Measurements from ENCODE around the gene MGRN1. TPM values are rescaled to one million over a fixed set of nuclear protein-coding genes. Genes with fewer than 3 reads are reported as not detected.
A peak's percentile ranks its signal among the peaks of the same experiment; 100 is the strongest.

MGRN1 gene
- total and polyA plus RNA-seq, 9 donors, result 21.5 to 94.2 (median 61.1) TPM

DNA sequence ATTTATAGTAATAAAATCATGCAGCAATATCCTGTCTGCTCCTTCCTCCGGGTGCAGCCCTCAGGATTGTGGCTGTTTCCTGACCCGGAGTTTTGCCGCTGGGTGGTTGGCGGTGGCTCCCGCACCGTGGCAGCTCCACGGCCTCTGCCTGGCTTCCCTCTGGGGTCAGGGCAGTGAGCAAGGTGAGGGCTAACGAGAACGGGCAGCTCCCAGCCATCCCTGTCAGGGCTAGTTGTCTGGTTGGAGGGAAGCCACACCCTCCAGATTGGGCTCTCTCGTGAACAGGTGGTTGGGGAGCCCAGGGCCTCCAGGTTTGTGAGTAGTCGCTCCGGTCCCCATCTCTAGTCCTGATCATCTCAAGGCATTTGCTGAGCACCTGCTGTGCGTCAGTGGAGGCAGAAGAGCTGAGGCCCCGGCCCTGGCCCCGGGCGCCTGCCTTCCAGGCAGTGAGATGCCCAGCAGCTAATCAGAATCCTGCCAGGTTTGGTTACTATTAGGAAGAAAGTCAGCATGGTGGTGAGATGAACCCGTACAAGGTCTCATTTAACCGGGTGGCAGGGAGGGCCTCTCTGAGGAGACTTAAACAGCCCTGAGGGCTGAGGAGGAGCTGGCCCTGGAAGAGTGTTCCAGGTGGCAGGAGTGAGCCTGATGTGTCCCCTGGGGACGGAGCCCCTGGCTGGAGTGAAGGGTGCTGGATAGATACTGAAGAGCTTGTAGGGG is 66.5 kb downstream of the MGRN1 start:
- DNase-seq, result peak in 1 of 5 donors; percentile 24
- H3K9me3 ChIP-seq, result no peaks in the 10 kb centered on the region
- no peak overlapping the region for H3K4me3 ChIP-seq
- H3K4me1 ChIP-seq (ENCODE audit: insufficient read depth), result peaks cover 5% of the 10 kb centered on the region
- TF ChIP-seq EP300 (IDR thresholded peaks at IDR 0.05) (no peak), POLR2A (IDR thresholded peaks at IDR 0.05) (no peak)
- intact Hi-C loops (cut with DNase I), result loop anchor here in 1 of 4 donors (5.0 kb wide), 1 partner anchor 41 kb away; the partner anchor contains the start of genes ANKS3 and DNAAF8
- H3K27me3 ChIP-seq, result no peaks in the 10 kb centered on the region
- 66 to 76% (median 70%) methylated on average over 18 to 19 of the region's 19 CpGs for WGBS, 3 donors
- H3K36me3 ChIP-seq, result no peaks in the 10 kb centered on the region
- no peak overlapping the region for H3K27ac ChIP-seq

DNA sequence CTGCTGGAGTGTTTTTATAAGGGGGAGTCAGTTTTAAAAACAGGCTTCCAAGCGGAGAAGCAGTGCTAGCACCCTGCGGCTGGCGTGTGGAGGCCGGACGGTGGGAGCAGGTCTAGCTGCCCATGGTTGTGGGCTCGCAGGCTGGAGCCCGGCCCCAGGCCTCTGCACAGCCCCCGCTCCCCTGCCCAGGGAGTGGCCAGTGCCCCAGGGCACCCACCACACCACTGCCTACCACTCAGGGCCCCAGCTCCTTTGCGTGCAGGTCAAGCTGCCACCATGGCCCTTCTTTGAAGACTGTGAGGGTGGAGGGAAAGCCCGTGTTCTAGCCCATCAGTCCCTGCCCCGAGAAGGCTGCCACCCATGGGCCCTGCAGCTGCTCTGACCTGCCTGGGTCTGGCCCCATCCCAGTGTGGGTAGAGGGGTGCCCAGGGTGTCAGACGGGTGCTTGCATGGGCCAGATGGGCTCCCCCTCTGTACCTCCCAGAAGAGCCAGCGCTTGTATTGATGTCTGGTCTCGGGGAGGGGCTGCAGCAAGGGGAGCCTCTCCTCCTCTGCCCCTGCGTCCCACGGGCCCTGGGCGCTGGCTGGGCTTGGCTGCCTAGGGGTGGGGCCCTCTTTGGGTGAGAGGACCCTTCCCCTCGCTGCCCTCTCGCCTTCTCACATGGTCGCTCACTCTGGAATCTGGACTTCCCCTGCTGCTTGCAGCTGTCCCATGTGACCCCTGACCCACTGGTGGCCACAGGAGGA is 67.2 kb downstream of the MGRN1 start:
- 64 to 80% (median 68%) methylated on average over 20 of the region's 20 CpGs for WGBS, 3 donors
- no peak overlapping the region for H3K27ac ChIP-seq
- TF ChIP-seq POLR2A (IDR thresholded peaks at IDR 0.05), result no peak
- TF ChIP-seq, protein P1, sequence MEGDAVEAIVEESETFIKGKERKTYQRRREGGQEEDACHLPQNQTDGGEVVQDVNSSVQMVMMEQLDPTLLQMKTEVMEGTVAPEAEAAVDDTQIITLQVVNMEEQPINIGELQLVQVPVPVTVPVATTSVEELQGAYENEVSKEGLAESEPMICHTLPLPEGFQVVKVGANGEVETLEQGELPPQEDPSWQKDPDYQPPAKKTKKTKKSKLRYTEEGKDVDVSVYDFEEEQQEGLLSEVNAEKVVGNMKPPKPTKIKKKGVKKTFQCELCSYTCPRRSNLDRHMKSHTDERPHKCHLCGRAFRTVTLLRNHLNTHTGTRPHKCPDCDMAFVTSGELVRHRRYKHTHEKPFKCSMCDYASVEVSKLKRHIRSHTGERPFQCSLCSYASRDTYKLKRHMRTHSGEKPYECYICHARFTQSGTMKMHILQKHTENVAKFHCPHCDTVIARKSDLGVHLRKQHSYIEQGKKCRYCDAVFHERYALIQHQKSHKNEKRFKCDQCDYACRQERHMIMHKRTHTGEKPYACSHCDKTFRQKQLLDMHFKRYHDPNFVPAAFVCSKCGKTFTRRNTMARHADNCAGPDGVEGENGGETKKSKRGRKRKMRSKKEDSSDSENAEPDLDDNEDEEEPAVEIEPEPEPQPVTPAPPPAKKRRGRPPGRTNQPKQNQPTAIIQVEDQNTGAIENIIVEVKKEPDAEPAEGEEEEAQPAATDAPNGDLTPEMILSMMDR (IDR thresholded peaks at IDR 0.05), result no peak
- TF ChIP-seq EP300 (IDR thresholded peaks at IDR 0.05), result no peak
- H3K9me3 ChIP-seq, result no peaks in the 10 kb centered on the region
- H3K4me1 ChIP-seq (ENCODE audit: insufficient read depth), result peaks cover 5% of the 10 kb centered on the region
- H3K4me3 ChIP-seq, result no peak overlapping the region
- H3K27me3 ChIP-seq, result no peaks in the 10 kb centered on the region
- peak in 3 of 5 donors; percentile 28 to 47 (median 39) for DNase-seq
- H3K36me3 ChIP-seq, result no peaks in the 10 kb centered on the region
- intact Hi-C loops (cut with DNase I), result loop anchor here in 1 of 4 donors (5.0 kb wide), 1 partner anchor 40 kb away; the partner anchor contains the start of genes ANKS3 and DNAAF8

DNA sequence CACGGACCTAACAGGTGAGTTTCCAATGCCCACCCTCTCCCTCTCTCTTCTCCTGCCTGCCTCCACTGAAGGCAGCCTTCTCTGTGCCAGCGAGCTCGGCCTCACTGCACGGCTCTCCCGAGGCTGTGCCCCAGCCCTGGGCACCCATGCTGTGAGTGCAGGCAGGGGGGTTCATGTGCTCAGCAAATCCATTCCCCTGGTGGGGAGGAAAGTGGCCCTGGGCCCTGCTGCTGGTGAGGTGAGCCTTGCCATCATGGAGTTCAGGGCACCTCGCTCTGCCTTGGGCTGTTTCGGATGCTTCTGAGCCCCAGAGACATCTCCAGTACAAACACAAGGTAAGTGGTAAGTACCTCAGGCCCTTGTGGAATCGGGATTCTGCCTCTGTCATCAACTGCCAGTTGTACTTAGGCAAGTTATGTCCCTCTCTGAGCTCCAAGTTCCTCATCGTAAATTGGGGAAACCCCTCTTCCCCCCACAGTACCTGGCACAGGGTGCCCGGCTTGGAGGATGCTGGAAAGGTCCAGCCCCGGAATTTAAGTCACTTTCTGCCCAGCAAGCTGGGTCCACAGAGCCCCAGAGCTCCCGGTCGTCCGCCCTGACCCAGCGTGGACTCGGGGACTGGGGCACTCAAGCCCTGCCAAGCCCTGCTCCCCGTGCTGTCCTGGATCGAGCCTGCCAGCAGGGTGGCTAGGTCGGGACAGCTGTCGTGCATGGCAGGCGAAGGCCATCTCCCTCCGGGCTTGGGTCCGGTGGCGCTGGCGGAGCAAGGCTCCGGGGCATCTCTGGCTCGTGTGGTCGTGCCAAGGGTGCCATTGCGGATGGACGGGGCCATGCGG is 68.1 kb downstream of the MGRN1 start:
- DNase-seq, result no peak
- peak overlapping the region in 1 of 2 donors; percentile 26 for H3K27ac ChIP-seq
- H3K27me3 ChIP-seq, result no peaks in the 10 kb centered on the region
- intact Hi-C loops (cut with DNase I), result loop anchor here in 1 of 4 donors (5.0 kb wide), 1 partner anchor 40 kb away; the partner anchor contains the start of genes ANKS3 and DNAAF8
- H3K36me3 ChIP-seq, result no peaks in the 10 kb centered on the region
- H3K9me3 ChIP-seq, result no peaks in the 10 kb centered on the region
- H3K4me3 ChIP-seq, result peak overlapping the region; percentile 51
- peaks cover 5% of the 10 kb centered on the region for H3K4me1 ChIP-seq (ENCODE audit: insufficient read depth)
- WGBS, 3 donors, result 15 to 23% (median 21%) methylated on average over 19 to 31 of the region's 31 CpGs
- TF ChIP-seq EP300 (IDR thresholded peaks at IDR 0.05) (no peak), POLR2A (IDR thresholded peaks at IDR 0.05) (no peak)
- TF ChIP-seq, protein P1 (IDR thresholded peaks at IDR 0.05), result no peak

DNA sequence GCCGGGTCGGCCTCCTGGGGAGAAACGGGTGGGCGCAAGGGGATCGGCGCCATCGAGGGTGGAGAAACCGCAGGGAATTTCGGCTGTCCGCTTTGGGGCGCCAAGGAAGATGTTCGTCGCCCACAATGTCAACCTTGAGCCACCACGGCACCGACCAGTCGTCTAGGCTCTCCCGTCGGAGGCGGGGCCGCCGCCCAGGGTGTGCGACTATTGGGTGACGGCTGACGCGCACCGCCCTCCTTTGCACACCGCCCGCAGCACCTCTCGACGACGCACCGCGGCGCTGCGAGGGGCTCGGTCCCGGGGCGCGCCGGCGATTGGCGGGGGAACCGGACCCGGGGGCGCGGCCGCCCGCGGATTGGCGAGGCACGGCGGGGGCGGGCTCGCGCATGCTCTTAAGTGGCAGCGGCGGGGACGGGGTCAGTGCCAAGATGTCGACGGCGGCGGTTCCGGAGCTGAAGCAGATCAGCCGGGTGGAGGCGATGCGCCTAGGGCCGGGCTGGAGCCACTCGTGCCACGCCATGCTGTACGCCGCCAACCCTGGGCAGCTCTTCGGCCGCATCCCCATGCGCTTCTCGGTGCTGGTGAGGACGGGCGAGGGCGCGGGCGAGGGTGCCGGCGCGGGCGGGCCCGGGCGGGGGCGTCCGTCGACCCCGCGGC is 68.8 kb downstream of the MGRN1 start, which contains the start of gene NUDT16L1:
Gene NUDT16L1 (plus strand): TSS at position 267 of the 660 bp plus-strand sequence. CDS start 165 bp downstream, at position 432.
- no peaks in the 10 kb centered on the region for H3K27me3 ChIP-seq
- peak within 1 kb of the TSS; percentile 40 to 60 for H3K27ac ChIP-seq
- H3K4me3 ChIP-seq, result peak within 1 kb of the TSS; percentile 51
- H3K36me3 ChIP-seq, result no peaks in the 10 kb centered on the region
- TF ChIP-seq POLR2A (IDR thresholded peaks at IDR 0.05), result peak; percentile 37
- TF ChIP-seq, protein P1 (IDR thresholded peaks at IDR 0.05), result peak in 2 of 3 donors; percentile 54 to 66
- TF ChIP-seq EP300 (IDR thresholded peaks at IDR 0.05), result no peak
- 0 to 1% (median 0%) methylated on average over 25 to 91 of the region's 91 CpGs for WGBS, 3 donors
- DNase-seq, result peak; percentile 94 to 98 (median 96)
- intact Hi-C loops (cut with DNase I), result loop anchor here in 1 of 4 donors (5.0 kb wide), 1 partner anchor 39 kb away; the partner anchor contains the start of genes ANKS3 and DNAAF8
- no peaks in the 10 kb centered on the region for H3K9me3 ChIP-seq
- H3K4me1 ChIP-seq (ENCODE audit: insufficient read depth), result peaks cover 5% of the 10 kb centered on the region

Data from ovary (tissue), 9 donors.